ENCODE measurements around the gene LRRC31. TPM values are rescaled to one million over a fixed set of nuclear protein-coding genes. Genes with fewer than 3 reads are reported as not detected.

The LRRC31 gene
- total and polyA plus RNA-seq, 2 of the 13 experiments (the other 11 are each of a cell fraction or from before 2014, with no cell fraction given): not detected

DNA sequence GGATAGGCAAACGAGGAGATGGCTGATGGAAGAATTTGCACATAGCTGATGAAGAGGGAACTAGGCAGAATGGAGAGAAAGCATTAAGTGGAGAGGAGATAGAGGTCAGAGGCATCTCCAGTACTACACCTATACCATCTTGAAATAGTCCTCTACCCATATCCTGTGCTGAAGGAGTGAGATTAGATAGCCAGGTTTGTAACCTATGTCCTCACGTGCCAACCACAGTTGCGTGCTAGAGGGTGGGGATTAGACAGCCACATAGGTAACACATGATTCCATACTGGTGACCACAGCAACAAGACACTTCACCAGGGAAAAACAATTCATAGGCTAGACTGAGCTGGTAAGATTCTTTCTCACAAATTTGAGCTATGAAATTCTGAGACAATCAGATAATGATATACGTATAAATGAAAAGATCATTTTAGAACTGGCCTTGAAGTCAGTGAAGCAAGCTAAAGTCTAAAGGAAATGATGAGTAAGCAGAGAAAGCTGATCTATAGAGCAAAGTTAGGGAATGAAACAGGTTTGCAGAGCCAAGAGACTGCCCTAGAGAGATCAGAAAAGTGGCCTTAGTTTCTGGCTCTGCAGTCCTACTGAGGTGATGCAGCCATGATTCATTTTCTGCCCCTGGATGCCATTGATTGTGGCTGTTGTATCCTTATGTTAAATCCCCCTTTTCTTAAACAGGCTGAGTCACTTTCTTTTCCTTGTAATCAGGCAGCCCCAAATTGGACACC, 78.9 kb downstream of the LRRC31 start:
- Histone ChIP-seq H3K79me2 (ENCODE audit: insufficient read depth, low read length) (no peaks in the 10 kb centered on the region), H3K9ac (ENCODE audit: insufficient read depth, low read depth, low read length) (no peak overlapping the region), H3K27ac (ENCODE audit: extremely low read length, insufficient read depth, low read length) (no peak overlapping the region), H3K36me3 (replicated peaks in 1 of 2; ENCODE audit: control insufficient read depth in 1 of 2, insufficient read depth in 2 of 2, low read length in 2 of 2) (peaks cover 0 to 9% of the 10 kb centered on the region in 2 experiments; a peak in 2 of 5 replicates), H4K20me1 (ENCODE audit: insufficient read depth, low read length) (no peaks in the 10 kb centered on the region), H3K4me1 (ENCODE audit: insufficient read depth, low read length) (no peaks in the 10 kb centered on the region), H3K27me3 (ENCODE audit: control insufficient read depth in 1 of 2, insufficient read depth in 2 of 2, low read length in 2 of 2) (no peaks in the 10 kb centered on the region), H3K4me2 (ENCODE audit: low read depth, low read length) (no peak overlapping the region), H2AFZ (ENCODE audit: low read length) (no peak overlapping the region), H3K9me3 (ENCODE audit: low read length) (no peaks in the 10 kb centered on the region), H3K4me3 (replicated peaks in 1 of 3; ENCODE audit: insufficient read depth in 1 of 3, low read depth in 2 of 3, low read length in 3 of 3) (no peak overlapping the region)
- CTCF ChIA-PET (ENCODE audit: low intra/inter-chr PET ratio, low total read pairs): no interaction called here
- intact Hi-C loops (cut with micrococcal nuclease; ENCODE audit: unreplicated experiment) (no loop called here), in situ Hi-C loops (cut with HindIII; ENCODE audit: extremely low pct_ligation_motif_present, low pct_unique_long_range_greater_than_20kb) (no loop called here)
- no TSS peak for BruUV-seq (replicated peaks)
- TF ChIP-seq PBX2 (CRISPR knock-in tag; IDR thresholded peaks at IDR 0.05): no peak
- TF ChIP-seq MAFK (conservative IDR thresholded peaks at IDR 0.05 in 1 of 2, IDR thresholded peaks at IDR 0.05 in 1 of 2; ENCODE audit: low read length in 2 of 2): peak; percentile 43 to 44
- DNase-seq (ENCODE audit: low spot score) (no peak), FAIRE-seq (no peak), ATAC-seq (peak; percentile 52)
- 99% methylated on average over 4 of the region's 4 CpGs for WGBS (ENCODE audit: low lambda C conversion rate)
- POLR2A ChIA-PET: no interaction called here

GRCh38 chr3:169790219-169790618, 79.5 kb downstream of the LRRC31 start:
- ATAC-seq: no peak
- TF ChIP-seq ZFP90 (CRISPR knock-in tag; IDR thresholded peaks at IDR 0.05; ENCODE audit: borderline replicate concordance) (no peak), ONECUT2 (CRISPR knock-in tag; IDR thresholded peaks at IDR 0.05) (no peak)
- FAIRE-seq: no peak
- no peaks in the 10 kb centered on the region for H3K79me2 ChIP-seq (ENCODE audit: insufficient read depth, low read length)
- in situ Hi-C loops (cut with HindIII; ENCODE audit: extremely low pct_ligation_motif_present, low pct_unique_long_range_greater_than_20kb): no loop called here
- H3K27me3 ChIP-seq (ENCODE audit: control insufficient read depth in 1 of 2, insufficient read depth in 2 of 2, low read length in 2 of 2): no peaks in the 10 kb centered on the region
- no peak overlapping the region for H3K27ac ChIP-seq (ENCODE audit: extremely low read length, insufficient read depth, low read length)
- H3K4me3 ChIP-seq (replicated peaks in 1 of 3; ENCODE audit: insufficient read depth in 1 of 3, low read depth in 2 of 3, low read length in 3 of 3): no peak overlapping the region
- POLR2A ChIA-PET: no interaction called here
- H3K36me3 ChIP-seq (replicated peaks in 1 of 2; ENCODE audit: control insufficient read depth in 1 of 2, insufficient read depth in 2 of 2, low read length in 2 of 2): peaks cover 0 to 11% of the 10 kb centered on the region in 2 experiments; a peak in 3 of 5 replicates
- CTCF ChIA-PET (ENCODE audit: low intra/inter-chr PET ratio, low total read pairs): no interaction called here
- no peak overlapping the region for H2AFZ ChIP-seq (ENCODE audit: low read length)
- H3K9ac ChIP-seq (ENCODE audit: insufficient read depth, low read depth, low read length): no peak overlapping the region
- DNase-seq (ENCODE audit: low spot score): no peak
- intact Hi-C loops (cut with micrococcal nuclease; ENCODE audit: unreplicated experiment): no loop called here
- H3K4me1 ChIP-seq (ENCODE audit: insufficient read depth, low read length): no peaks in the 10 kb centered on the region
- H3K4me2 ChIP-seq (ENCODE audit: low read depth, low read length): no peak overlapping the region
- no peaks in the 10 kb centered on the region for H3K9me3 ChIP-seq (ENCODE audit: low read length)
- no TSS peak for BruUV-seq (replicated peaks)
- H4K20me1 ChIP-seq (ENCODE audit: insufficient read depth, low read length): no peaks in the 10 kb centered on the region

Other genes with a start within 250 kb of the LRRC31 start
- gene MECOM, start 206.2 kb downstream of the LRRC31 start, total RNA-seq (2016; rRNA removed; fragmentation: Illumina TruSeq; extraction: Trizol): 0.17 and 0.18 TPM in 2 replicates
- gene MECOM, start 206.2 kb downstream of the LRRC31 start, polyA plus RNA-seq (2011; rRNA removed): 0.04 and 0.29 TPM in 2 replicates
- 8.4 and 74.6 TPM in 2 replicates for gene TERC, start 104.9 kb downstream of the LRRC31 start, total RNA-seq (2016; rRNA removed; fragmentation: Illumina TruSeq; extraction: Trizol)
- 1.3 and 2.9 TPM in 2 replicates for gene TERC, start 104.9 kb downstream of the LRRC31 start, polyA plus RNA-seq (2011; rRNA removed)
- gene ACTRT3, start 100.4 kb downstream of the LRRC31 start, total RNA-seq (2016; rRNA removed; fragmentation: Illumina TruSeq; extraction: Trizol): 0.97 and 1.1 TPM in 2 replicates
- gene ACTRT3, start 100.4 kb downstream of the LRRC31 start, polyA plus RNA-seq (2011; rRNA removed): 0.42 and 0.47 TPM in 2 replicates
- 17.6 and 23.7 TPM in 2 replicates for gene MYNN, start 96.5 kb downstream of the LRRC31 start, total RNA-seq (2016; rRNA removed; fragmentation: Illumina TruSeq; extraction: Trizol)
- gene MYNN, start 96.5 kb downstream of the LRRC31 start, polyA plus RNA-seq (2011; rRNA removed): 8.7 and 10.4 TPM in 2 replicates
- gene LRRIQ4, start 57.1 kb downstream of the LRRC31 start, total RNA-seq (2016; rRNA removed; fragmentation: Illumina TruSeq; extraction: Trizol): not detected in 2 replicates
- not detected in 2 replicates for gene LRRIQ4, start 57.1 kb downstream of the LRRC31 start, polyA plus RNA-seq (2011; rRNA removed)
- not detected in 2 replicates for gene LRRC34, start 57.0 kb downstream of the LRRC31 start, total RNA-seq (2016; rRNA removed; fragmentation: Illumina TruSeq; extraction: Trizol)
- not detected in 2 replicates for gene LRRC34, start 57.0 kb downstream of the LRRC31 start, polyA plus RNA-seq (2011; rRNA removed)
- not detected in 2 replicates for gene SAMD7, start 41.6 kb upstream of the LRRC31 start, total RNA-seq (2016; rRNA removed; fragmentation: Illumina TruSeq; extraction: Trizol)
- gene SAMD7, start 41.6 kb upstream of the LRRC31 start, polyA plus RNA-seq (2011; rRNA removed): not detected in 2 replicates
- 53.5 and 68.7 TPM in 2 replicates for gene SEC62, start 96.9 kb upstream of the LRRC31 start, total RNA-seq (2016; rRNA removed; fragmentation: Illumina TruSeq; extraction: Trizol)
- 54.0 and 55.7 TPM in 2 replicates for gene SEC62, start 96.9 kb upstream of the LRRC31 start, polyA plus RNA-seq (2011; rRNA removed)
- 12.1 and 14.0 TPM in 2 replicates for gene GPR160, start 168.1 kb upstream of the LRRC31 start, total RNA-seq (2016; rRNA removed; fragmentation: Illumina TruSeq; extraction: Trizol)
- gene GPR160, start 168.1 kb upstream of the LRRC31 start, polyA plus RNA-seq (2011; rRNA removed): 15.5 and 23.2 TPM in 2 replicates